Esophagus squamous epithelium (tissue), 4 donors: Measurements from ENCODE around the gene DEAF1.

Source experiments
- POLR2A ChIP-seq, 4 donors: fragments of 450-650 bp; IDR thresholded peaks; one replicate each; pipeline ENCODE4 v1.6.1; 2017; ENCODE audit warnings: antibody characterized with exemption in 4 of 4, mild to moderate bottlenecking in 4 of 4, moderate library complexity in 3 of 4
- TF ChIP-seq, protein P1 (sequence below), 6 experiments: fragments of 450-650 bp in 4 of 6; fragments of 200-600 bp in 2 of 6; sonication (generic) in 2 of 6; IDR thresholded peaks; one replicate each; pipeline ENCODE4 v1.5.1; 2016 to 2019; ENCODE audit warnings: antibody characterized with exemption in 6 of 6, mild to moderate bottlenecking in 4 of 6, moderate library complexity in 4 of 6

DNA sequence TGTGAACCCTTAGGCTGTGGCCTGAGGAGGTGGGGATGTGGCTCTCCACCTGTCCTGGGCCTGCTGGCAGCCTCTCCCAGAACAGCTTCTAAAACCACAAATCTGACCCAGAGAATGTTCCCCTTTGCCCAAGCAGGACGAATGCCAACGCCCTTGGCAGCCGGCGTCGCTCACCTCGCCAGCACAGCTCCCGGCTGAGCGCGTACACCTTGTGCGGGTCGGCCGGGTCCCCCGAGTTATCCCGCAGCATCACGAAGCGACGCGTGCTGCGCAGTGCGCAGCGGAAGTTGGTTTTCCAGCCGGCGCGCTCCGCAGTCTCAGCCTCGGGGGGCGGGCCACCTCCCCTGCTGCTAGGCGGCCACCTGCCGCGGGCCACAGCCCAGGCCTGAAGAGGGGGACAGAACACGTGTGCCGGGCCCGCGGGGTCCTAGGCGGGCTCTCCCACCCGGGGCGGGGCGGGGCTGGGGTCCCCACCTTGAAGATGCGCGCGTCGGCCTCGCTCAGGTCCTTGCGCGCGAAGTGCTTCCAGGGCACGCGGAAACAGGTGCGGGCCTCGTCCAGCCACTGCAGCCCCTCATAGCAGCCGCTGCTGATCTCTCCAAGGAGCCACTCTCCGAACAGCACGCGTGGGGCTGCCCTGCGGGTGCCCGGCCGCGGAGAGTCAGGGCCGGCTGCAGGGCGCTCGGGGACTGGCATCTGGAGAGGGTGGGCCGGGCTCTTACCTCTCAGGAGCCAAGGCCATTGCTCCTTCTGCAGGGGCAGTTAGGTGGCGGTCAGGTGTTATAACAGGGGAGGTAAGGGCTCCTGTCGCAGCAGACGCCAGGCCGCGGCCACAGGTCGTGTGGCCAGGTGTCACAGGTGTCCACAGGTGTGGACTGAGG lies 80.2 kb downstream of the DEAF1 start:
- TF ChIP-seq, protein P1, sequence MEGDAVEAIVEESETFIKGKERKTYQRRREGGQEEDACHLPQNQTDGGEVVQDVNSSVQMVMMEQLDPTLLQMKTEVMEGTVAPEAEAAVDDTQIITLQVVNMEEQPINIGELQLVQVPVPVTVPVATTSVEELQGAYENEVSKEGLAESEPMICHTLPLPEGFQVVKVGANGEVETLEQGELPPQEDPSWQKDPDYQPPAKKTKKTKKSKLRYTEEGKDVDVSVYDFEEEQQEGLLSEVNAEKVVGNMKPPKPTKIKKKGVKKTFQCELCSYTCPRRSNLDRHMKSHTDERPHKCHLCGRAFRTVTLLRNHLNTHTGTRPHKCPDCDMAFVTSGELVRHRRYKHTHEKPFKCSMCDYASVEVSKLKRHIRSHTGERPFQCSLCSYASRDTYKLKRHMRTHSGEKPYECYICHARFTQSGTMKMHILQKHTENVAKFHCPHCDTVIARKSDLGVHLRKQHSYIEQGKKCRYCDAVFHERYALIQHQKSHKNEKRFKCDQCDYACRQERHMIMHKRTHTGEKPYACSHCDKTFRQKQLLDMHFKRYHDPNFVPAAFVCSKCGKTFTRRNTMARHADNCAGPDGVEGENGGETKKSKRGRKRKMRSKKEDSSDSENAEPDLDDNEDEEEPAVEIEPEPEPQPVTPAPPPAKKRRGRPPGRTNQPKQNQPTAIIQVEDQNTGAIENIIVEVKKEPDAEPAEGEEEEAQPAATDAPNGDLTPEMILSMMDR (IDR thresholded peaks at IDR 0.05) = no peak
- TF ChIP-seq POLR2A (IDR thresholded peaks at IDR 0.05) = no peak
